NCI-H2081 (cell line): Measurements from ENCODE around the gene RNF26.
A peak's percentile ranks its signal among the peaks of the same experiment; 100 is the strongest.

Source experiments
- DNase-seq, 2 experiments: peaks; one replicate each; lab custom pipeline; 2025; lab: John Stamatoyannopoulos, UW

The RNF26 gene

GRCh38 chr11:119355091-119355843, 20.9 kb downstream of the RNF26 start:
- no peak for DNase-seq

GRCh38 chr11:119356349-119357031, 22.2 kb downstream of the RNF26 start:
- DNase-seq = no peak

GRCh38 chr11:119357074-119357473, 22.7 kb downstream of the RNF26 start:
- DNase-seq = no peak

DNA sequence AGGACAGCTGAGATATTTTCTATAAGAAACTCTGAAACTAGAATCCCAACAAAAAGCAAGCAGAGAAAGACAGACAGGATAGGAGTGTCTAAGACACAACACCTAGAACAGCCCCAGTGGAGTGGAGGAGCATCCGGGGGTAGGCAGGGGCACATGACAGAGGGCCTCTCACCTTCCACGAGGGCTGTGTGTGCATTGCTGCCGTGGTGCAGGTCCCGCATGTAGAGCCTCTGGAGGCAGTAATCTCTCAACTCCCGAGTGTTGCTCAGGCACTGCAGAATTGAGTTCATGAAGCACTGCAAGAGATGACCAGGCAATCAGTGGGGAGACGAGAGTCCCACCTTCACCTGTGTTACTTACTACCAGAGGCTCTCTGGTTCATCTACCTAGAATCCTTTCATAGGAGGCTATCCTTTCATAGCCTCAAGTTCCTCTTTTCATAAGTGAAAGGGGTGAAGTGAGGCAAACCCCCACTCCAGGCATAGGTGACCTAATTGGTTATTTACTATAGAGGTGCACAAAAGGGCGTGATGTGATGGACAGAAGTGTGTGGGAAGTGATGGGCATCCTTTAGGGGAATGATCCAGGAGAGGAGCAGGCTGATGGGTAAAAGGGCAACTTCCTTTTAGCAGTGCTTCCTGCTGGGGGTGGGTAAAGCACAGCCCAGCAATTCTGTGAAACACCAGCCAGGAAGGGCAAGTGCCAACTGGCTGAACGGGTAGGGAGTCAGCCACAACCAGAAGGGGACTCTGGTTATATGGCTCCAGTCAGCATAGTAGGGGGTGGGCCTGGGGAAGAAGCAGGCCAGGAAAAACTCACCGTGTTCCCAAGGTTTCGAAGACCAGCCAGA, 25.3 kb downstream of the RNF26 start:
- DNase-seq = no peak

- DNase-seq = peak in 1 of 2 experiments; percentile 24
Measured at GRCh38 chr11:119361056-119361787, 26.9 kb downstream of the RNF26 start.

DNA sequence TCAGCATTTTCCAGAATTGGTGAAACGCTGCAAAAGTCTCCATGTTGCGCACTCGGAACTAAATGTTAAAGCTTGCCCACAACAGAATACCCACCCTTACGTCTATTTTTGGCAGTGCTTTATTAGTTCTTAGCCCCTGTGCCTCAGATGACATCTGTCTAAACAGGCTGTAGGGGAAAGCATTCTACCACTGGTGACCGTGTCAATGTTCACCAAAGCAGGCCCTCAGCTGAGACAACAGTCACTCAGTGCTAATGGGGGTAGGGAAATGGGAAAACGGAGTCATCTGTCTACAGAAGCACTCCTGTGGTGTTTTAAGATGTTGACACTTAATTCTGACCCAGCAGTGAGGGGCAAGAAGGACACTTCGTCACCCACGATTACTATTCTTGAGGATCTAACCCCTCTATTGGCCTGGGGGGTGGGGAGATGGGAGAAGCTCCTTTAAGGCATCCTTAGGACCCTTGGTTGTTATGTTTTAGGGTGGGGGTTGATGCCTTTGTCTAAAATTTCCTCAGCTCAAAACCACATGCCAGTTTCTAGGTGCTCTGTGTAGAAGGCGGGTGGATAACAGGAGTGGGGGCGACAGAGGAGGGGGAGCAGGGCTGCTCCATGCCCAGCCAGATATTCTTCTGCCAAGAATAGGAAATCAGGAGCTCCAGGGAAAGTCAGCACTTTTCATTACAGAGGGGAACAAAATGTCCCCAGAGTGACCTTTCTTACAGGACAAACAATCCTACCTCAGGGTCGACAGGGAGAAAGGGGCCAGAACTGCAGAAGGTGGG, 27.8 kb downstream of the RNF26 start:
- no peak for DNase-seq

GRCh38 chr11:119362741-119363080, 28.4 kb downstream of the RNF26 start:
- DNase-seq = no peak

GRCh38 chr11:119363081-119363850, 28.9 kb downstream of the RNF26 start:
- DNase-seq = no peak

- peak; percentile 42 to 61 for DNase-seq
Measured at GRCh38 chr11:119363851-119364590, 29.7 kb downstream of the RNF26 start.

GRCh38 chr11:119365071-119365591, 30.8 kb downstream of the RNF26 start:
- no peak for DNase-seq

GRCh38 chr11:119366690-119367620, 32.6 kb downstream of the RNF26 start:
- DNase-seq = no peak

- DNase-seq = no peak
Measured at GRCh38 chr11:119367661-119368120, 33.4 kb downstream of the RNF26 start.

- DNase-seq = peak in 1 of 2 experiments; percentile 20
Measured at GRCh38 chr11:119368121-119369034, 34.1 kb downstream of the RNF26 start.

DNA sequence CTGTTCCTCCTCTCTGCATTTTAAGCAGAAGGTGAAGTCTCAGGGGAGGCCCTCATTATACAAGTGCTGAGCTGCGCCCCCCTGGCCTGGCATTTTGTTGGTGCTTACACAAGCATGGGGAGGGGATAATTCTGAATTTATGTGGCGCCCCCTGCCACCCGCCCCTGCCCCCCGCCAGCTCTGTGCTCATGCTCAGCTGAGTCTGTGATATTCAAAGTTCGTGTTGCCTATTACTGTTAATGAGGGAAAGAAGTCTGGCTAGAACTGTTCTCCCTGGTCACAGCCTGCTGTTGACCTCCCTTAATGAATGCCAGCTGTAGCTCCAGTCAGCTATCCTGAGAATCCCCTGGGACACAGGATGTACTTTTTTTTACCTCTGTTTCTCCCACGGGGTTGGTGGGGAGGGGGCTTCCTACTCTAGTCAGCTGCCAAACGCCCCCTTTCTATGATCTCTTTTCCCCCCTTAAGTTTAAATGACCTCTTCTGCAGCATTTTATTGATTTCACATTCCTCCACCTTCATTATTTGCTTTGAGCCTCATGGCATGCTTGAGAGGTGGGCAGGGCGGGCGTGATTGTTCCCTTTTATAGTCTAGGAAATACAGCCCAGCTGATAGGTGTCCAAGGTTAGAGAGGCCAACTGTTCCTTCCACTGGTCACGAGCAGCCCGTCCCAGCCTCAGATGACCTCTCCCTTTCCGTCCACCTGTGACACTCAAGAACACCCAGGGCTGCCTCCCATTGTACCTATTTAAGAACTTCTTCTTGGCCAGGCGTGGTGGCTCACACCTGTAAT, 35.0 kb downstream of the RNF26 start:
- DNase-seq = no peak

GRCh38 chr11:119370486-119371046, 36.2 kb downstream of the RNF26 start:
- no peak for DNase-seq

DNA sequence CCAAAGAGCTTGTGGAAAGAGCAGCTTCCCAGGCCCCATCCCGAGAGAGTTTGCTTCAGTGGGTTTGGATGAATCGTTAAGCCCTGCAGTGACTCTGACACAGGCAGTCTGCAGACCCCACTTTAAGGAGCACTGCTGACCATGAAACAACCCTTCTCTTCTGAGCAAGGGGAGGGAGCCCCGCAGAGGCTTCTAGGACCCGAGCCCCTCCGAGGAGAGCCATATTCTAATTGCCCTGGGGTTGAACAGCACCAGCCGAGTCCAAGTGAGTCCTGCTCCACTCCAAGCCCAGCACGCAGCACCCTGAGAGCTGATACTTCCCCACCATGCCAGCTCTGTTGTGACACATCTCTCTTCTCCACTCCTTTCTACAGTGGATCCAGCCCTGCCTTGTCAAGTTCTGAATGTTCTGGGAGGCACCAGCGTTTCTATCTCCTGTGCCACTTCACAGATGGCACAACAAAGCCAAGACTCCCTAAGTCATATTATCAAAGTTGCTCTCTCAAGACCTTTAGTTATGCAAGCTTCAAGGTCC, 36.8 kb downstream of the RNF26 start:
- no peak for DNase-seq
